Measurements from ENCODE around the gene ATG13.

DNA sequence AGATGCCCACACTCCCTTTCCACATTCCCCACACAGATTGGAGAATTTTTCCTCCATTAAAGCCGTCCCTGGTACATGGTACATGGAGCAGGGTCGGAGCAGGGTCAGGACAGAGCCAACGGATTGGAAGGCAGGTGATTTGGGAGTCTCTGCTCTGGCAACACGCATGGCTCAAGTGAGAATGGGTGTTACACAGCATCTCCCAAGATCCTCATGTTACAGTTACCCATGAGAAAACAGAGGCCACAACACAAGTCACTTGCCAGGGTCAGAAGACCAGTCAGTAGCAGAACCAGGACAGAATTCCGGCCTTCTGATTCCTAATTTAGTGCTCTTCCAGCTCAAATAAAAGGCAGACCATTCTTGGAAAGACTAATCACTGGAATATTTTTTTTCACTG is 94.0 kb downstream of the ATG13 start:
- no peak for TF ChIP-seq POLR2A (IDR thresholded peaks at IDR 0.05)
- TF ChIP-seq, protein P1, sequence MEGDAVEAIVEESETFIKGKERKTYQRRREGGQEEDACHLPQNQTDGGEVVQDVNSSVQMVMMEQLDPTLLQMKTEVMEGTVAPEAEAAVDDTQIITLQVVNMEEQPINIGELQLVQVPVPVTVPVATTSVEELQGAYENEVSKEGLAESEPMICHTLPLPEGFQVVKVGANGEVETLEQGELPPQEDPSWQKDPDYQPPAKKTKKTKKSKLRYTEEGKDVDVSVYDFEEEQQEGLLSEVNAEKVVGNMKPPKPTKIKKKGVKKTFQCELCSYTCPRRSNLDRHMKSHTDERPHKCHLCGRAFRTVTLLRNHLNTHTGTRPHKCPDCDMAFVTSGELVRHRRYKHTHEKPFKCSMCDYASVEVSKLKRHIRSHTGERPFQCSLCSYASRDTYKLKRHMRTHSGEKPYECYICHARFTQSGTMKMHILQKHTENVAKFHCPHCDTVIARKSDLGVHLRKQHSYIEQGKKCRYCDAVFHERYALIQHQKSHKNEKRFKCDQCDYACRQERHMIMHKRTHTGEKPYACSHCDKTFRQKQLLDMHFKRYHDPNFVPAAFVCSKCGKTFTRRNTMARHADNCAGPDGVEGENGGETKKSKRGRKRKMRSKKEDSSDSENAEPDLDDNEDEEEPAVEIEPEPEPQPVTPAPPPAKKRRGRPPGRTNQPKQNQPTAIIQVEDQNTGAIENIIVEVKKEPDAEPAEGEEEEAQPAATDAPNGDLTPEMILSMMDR (IDR thresholded peaks at IDR 0.05 in 4 of 5, conservative IDR thresholded peaks at IDR 0.05 in 1 of 5): no peak

Measured in gastrocnemius medialis (tissue), 4 donors.